ENCODE measurements around the gene HSFX3.
"Not testable (repeated sequence)": the region's sequence is repeated elsewhere in the genome, so short reads cannot be mapped to it uniquely, and the experiment has no call there.

Gene HSFX3, protein sequence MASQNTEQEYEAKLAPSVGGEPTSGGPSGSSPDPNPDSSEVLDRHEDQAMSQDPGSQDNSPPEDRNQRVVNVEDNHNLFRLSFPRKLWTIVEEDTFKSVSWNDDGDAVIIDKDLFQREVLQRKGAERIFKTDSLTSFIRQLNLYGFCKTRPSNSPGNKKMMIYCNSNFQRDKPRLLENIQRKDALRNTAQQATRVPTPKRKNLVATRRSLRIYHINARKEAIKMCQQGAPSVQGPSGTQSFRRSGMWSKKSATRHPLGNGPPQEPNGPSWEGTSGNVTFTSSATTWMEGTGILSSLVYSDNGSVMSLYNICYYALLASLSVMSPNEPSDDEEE

DNA sequence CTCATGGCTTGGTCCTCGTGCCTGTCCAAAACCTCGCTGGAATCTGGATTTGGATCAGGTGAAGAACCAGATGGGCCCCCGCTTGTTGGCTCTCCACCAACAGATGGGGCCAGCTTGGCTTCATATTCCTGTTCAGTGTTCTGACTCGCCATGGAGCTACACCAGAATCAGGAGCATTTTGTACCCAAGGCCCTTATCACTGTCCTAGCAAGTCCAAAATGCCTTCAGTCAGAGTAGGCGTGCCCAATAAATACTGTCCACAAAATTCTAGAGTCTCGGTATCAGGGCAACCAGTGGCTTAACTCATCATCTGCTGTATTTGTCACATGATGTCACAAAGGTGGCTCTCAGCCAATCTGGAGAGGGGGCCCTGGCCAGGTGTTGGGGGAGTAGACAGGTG is at the start of gene HSFX3:
Gene HSFX3 (minus strand): TSS at position 224 of the 400 bp plus-strand sequence. CDS start 72 bp downstream, at position 152.
- DNase-seq: not testable (repeated sequence)

DNA sequence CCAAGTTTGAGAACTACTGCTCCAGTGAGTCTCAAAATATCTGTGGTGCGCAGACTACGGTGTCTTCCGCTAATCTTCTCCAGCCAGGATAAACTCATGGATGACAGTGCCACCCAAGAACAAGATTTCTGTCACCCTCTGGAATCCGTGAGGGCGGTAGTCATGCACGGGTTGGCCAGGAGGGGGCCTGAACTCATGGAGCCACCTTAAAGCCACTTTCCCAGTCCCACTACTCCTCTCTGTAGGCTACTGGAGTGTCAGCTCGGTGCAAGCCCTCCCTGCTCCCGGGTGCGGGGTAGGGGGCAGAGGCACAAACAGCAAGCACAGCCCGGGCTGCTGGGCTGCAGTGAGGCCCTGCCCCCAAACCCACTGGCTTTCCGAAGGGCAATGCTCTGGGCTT is 48.9 kb upstream of the HSFX3 start:
- peak; percentile 0 for DNase-seq

DNA sequence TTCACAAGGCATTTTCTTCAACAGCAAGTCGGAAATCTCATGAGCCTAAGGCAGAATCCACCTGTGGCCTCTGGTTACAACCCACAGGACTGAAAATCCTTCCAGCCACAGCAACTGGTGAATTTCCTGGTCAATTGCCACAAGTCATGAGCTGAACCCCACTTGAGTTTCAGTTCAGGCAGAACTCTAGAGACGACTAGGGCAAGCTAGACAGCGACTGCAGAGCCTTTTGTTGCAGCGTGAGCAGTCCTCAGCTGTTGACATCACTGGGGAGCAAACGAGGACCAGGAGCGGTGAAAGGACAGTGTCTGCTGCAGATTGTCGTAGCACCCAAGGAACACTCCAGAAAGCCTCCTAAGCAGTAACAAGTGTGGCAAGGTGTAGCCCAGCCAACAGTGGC is 46.2 kb upstream of the HSFX3 start:
- DNase-seq: not testable (repeated sequence)

DNA sequence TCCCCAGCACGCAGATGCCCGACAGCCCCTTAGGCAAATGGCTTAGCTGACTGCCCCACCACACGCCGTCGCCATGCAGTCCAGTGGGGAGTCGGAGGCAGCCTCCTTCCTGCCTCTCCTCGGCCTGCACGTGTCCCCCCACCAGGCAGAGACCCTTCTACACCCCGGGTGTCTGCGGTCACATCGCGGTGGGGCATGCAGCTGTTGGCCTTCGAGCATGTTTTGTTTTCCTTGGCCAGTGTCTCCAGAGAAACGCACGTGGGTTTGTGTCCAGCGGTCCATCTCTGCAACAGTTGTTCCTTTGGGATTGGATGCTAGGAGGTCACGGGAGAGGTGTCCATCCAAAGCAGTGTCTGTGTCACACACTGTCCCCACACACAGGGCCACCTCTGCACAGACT is 45.5 kb upstream of the HSFX3 start, which contains the start of gene HSFX2:
Gene HSFX2 (minus strand): TSS at position 101 of the 400 bp plus-strand sequence. CDS start 614 bp downstream, outside the sequence.
- DNase-seq: not testable (repeated sequence)

DNA sequence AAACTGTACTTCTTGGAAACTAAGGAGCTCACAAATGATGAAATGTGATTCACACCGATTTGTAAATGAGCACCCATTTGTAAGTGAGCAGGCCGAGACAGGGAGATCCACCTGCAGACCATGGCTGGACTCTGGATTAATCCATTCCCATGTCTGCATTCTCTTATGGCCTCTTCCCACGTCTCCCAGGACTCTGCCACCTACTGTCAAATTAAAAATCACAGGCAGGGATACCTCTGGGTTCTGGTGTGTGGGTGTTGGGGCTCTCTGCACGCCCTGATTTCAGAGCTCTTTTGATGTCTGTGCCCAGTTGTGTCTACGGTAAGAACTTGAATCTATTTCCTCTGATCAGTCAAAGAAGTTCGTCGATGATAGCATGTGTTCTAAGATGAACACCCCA is 41.3 kb upstream of the HSFX3 start:
- DNase-seq: not testable (repeated sequence)

DNA sequence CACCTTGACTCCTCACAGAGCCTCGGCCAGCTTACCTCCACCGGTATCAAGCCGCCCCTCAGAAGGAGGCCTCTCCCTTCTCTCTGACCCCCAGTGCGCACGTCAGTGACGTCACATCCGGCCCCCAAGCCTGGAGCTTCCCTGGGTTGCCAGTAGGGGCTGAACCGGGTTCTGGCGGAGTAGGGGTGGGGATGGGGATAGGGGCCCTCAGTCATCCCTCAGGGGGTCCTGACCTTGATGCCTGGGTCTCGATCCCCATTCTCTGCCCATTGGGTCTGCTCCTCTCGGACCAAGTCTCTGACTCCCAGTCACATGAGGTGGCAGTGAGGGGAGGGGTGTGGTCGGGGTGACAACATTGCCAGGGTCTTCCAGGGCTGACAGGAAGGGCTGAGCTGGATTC is 37.6 kb upstream of the HSFX3 start, which contains the start of gene MAGEA9B:
Gene MAGEA9B (minus strand): TSS at position 101 of the 400 bp plus-strand sequence. CDS start 4,280 bp downstream, outside the sequence.
- DNase-seq: not testable (repeated sequence)

DNA sequence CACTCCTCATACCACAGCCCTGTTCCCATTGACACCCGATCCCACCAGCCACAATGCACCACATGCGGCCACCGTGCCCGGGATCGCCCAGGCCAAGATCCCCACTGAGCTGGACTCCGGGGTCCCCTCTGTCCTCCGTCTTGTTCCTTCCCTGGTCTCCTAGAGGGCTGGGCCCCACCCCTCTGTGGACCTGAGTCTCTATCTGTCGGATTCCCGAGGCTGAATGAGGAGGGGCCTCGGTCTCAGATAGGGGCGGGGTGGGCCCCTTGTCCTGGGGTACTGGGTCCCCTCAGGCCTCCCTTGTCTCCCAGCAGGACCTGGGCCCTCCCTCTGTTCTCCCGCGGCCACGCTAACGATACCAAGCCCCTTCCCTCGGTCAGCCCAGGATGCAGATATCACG is 35.9 kb upstream of the HSFX3 start:
- DNase-seq: not testable (repeated sequence)

DNA sequence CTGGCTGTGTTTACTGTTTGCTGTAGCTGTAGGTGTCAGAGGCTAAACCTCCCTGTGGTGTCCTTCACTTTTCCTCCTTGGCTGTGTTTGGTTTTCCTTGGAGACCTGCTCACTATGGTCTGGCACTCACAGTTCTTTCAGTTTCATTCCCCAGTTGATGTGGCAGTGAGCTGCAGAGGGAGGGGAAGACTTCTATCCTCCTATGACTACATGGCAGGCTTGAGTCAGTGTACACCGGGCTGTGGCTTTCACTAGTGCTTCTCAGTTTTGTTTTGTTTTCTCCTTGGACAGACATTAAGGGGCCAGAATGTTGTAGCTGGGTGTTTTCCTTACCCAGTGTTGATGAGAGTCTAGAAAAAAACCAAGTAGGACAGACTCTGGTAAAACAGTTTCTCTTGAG is 23.7 kb upstream of the HSFX3 start:
- not testable (repeated sequence) for DNase-seq

DNA sequence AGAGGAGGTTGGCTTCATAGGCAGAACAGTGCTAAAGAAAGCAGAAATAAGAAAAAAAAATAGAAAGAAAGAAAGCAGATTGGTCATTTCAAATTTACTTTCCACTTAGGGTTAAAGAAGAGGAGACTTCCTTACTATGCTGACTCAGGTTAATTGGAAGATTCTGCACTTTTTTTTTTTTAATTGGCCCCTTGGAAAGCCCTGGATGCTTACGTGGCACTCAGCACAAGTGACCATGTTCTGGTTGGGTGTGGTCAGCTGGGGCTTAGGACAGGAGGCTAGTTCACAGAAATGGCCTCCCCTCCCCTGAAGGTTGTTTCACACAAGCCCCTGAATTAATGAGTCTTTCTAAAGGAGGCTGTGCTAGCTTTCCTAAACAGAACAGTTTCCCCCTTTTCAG is 23.0 kb upstream of the HSFX3 start:
- DNase-seq: no peak

DNA sequence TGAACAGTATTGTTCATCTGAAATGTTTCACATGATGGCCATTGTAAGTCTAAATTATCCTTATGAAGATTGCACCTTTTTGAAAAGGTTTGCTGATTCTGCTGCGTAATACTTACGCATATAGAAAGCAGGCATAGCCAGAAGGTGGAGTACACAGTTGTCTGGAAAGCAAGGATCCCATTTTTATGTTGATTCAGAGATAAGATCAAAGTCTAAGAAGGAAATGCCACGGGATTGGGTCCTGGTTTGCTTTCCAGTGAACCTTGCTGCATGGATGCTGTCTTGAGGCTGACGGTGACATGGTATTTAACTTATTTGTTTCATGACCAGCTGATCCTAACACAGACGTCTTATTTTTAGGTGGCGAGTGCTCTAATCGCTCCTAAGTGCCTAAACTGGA is 22.0 kb upstream of the HSFX3 start:
- no peak for DNase-seq

DNA sequence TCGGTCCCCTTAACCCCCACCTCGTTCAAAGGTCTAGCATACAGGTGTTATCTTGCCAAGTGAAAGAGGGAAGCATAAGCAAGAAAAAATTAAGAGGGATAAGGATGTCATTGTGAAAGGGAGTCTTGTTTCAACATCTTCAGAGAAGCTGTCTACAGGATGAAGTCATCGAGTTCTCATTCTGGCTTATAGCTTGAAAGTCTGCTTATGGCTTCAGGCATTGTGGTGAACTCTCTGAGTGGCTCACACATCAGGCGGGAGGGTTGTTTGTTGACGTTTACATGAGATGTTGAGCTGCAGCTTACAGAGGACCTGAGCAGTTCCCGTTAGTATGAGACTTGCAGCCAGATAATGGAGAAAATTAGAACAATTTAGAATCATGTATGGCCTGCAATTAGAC is 20.9 kb upstream of the HSFX3 start:
- DNase-seq: no peak

DNA sequence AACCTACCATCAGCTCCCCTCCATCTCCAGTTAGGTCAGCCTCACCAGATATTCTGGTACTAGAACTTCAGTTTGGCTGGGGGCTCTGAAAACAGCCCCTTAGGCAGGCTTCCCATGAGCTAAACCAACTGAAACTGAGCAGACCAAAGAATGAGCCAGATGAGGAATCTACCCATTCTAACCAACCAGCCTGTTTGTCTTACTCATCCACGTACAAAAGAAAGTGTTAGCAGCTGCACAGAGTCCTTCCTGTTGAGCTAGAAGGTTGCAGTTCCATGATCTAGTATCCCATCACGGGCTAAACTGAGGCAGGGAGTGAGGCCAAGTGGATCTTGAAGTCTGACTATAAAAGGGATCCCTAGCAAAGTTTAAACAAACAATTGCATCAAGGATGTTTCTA is 20.0 kb upstream of the HSFX3 start:
- no peak for DNase-seq

DNA sequence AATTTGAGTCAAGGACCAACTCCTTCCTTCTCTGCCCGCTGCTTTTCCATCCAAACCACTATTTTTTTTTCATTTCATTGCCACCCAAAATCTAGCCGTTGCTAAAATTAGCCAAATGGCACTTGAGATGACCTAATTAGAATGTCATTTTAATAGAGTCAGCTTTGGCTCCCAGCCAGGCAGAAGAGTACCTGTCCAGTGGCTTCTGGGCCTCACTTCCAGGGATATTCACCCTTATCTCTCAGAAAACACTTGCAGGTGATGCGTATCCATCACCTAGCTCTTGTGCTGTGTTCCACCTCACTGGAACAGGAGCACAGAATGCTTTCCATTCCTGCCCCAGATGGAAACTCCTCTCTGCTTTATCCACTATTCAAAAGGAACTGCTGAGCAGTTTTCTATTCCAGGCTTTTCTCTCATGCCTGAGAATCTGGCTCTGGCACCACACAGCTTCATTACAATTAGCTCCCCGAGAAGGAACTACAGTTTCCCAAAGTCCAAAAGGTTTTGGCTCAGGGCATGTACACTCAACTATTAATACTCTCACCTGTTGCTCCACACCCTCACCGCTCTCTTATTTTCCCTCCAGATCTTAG is 19.1 kb upstream of the HSFX3 start:
- no peak for DNase-seq

DNA sequence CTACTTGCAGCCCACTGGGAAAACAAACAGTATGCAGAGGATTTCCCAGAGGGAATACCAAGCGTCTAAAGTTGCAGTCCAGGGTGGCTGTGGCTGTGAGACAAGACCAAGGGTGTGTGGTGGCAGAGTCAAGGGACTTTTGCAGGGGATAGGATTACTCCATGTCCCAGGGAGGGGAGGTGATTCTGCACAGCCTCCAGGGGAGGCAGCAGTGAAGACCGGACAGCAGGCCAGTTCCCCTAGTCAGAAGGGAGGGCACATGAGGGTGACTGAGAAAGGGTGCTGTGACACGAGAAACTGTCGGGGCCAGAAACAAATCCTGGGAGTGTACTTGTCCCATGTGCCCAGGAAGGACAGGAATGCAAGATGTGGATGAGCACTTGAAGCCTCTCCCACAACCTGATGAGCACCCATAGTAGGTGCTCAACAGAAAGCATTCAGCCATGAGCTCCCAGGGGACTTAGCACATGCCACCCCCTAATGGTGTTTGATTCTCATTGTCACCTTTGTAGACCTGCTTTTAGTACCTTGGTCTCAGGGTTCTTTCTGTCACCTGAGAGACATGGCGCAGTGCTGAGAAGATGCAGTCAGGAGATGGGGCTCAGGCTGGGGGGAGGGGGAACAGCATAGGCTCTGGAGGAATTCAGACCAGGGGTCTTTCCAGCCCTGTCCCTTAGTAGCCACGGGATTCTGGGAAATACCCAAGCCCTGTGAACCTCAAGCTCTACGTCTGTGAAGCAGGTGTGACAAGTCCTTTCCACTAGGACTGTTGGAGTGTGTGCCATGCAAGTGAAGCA is 18.1 kb upstream of the HSFX3 start:
- DNase-seq: no peak

DNA sequence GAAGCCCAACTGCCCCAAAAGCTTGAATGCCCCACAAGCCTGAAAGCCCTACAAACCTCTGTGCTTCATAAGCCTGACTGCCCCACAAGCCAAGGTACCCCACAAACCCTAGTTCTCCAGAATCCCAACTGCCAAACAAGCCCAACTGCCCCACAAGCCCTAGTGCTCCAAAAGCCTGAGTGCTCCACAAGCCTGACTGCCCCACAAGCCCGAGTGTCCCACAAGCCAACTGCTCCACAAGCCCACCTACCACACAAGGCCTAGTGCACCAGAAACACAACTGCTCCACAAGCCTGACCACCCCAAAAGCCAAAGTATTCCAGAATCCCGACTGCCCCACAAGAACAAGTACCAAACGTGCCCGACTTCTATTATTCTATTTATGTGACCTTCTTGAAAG is 13.6 kb upstream of the HSFX3 start:
- no peak for DNase-seq

DNA sequence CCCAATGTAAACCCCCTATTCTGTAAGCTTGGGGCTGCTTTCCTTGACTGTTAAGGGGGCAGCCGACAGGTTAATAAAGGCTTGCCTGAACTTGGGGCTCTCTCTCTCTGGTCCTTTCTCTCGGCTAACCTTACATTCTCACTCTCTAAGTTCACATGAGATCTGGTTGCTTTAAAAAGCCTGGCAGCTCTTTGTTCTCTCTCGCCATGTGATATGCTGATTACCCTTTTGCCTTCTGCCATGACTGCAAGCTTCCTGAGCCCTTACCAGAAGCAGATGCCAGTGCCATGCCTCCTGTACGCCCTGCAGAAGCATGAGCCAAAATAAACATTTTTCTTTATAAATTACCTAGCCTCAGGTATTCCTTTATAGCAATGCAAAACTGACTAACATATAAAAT is 5.5 kb upstream of the HSFX3 start:
- not testable (repeated sequence) for DNase-seq

DNA sequence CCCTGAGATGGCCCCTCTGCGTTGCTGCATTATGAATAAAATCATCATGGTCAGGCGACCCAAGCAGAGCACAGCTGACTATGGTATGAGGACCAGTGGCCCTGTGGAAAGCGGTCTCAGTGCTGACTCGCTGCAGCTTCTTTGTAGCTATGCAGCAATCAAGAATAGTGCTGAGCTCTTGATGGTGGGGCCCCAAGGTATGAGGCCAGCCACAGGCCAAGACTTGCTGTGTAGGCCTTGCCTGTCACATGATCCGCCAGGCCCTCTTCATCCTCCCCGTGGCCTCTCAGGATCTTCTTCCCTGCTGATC is 2.2 kb upstream of the HSFX3 start:
- not testable (repeated sequence) for DNase-seq

DNA sequence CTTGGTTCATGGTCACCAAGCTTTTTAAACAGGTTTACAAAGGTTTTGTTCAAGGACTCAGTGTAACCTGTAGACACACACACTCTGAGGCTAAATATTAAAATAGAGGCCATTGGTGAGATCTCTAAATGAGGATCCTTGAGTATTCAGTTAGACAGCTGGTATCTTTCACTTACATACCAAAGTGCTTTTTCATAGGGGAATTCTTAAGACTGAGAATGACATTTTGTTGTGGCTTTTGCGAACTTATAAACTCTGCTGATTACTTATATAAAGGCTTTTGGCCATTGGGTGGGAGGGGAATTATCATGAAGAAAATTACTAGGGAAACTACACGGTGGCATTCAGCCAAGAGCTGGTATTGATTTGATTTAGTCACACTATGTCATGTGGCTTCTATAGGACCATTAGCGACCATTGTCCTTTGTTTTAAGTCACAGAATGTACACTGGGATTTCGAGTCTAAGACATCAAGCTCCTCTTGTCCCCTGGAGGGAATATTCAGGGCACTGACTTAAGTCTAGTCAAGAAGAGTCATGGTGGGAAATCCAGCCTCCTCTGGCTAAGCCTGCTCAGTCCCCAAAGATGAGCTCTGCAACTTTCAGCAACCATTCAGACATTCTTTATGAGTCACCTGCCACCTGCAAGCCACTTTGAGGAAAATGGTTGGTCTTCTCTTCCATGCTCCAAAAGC is 1.7 kb upstream of the HSFX3 start:
- not testable (repeated sequence) for DNase-seq

DNA sequence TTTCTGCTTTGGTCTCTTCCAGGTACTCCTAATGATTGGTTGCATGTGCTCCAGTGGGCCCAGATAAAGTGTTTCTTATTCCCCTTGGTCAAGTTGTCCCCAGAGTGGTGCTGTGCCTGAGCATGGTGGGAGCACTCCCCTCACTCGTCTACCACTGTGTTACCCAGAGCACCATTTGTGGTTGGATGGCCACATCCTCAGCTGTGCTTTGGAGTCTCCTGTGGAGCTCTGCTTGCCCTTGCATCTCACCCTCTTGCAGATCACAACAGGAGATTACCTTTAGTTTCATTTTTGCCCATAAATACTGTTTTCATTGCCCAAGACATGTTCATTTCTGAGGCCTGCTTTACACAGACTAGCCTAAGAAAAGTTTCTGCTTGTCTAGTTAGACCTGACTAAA is 730 bp upstream of the HSFX3 start:
- DNase-seq: not testable (repeated sequence)

DNA sequence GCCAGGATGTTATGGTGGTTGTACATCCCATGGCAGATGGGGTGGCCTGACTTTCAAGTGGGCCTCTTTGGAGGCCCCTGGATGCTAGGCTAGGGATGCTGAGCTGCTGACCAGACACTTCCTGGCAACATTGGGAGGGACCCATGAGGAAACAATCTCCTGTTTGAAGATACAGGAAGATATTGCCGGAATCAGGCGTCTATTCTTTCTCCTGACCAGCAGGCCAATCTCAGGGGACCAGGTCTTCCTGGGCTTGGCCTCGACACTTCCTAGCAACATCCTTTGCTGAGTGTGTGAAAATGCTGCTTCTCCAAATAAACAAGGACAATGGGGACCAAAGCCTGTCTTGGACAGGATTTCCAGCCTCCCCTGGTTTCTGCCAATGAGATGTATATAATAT is 1.9 kb downstream of the HSFX3 start:
- DNase-seq: not testable (repeated sequence)

DNA sequence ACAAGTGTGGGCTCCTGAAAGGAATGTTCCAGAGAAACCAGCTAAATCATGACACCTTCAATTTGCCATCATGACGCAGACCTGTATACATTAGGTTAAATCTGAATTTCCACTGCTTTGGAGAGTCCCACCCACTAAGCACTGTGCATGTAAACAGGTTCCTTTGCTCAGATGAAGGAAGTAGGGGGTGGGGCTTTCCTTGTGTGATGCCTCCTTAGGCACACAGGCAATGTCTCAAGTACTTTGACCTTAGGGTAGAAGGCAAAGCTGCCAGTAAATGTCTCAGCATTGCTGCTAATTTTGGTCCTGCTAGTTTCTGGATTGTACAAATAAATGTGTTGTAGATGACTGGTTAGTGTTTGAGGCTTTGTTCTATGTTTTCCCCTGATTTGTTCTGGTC is 2.8 kb downstream of the HSFX3 start:
- not testable (repeated sequence) for DNase-seq

DNA sequence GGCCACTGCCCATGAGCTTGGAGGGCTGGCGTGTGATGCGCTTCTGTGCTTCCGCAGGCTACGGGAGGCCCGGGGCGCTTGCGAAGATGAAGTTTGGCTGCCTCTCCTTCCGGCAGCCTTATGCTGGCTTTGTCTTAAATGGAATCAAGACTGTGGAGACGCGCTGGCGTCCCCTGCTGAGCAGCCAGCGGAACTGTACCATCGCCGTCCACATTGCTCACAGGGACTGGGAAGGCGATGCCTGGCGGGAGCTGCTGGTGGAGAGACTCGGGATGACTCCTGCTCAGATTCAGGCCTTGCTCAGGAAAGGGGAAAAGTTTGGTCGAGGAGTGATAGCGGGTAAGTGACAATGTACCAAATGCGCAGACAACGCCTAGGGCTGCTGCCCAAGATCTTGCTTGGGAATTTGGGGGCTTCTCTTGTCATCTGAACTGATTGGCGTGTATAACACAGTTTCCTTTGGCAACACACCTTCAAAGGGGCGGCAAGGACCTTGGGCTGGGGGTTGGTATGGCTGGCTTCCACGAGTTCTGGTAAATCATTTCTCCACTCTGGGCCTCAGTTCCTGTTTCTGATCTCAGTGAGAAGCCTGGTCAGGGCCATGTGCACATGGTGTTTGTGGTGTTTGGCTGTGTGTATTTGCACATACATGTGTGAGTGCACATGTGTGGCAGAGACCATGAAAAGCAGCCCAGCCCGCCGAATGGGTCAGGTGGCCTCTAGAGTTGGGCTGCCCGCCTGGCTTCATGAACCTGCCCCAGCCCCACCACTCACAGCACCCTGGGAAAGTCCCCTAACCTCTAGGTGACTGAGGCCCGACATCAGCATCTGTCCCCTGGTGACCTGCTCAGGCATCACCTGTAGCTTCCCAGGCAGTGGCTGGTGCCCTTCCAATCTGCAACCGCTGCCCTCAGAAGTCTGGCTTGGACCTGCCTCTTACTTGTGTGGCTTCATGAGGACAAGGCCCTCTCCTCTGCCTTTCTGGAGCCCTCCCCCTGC is 3.9 kb downstream of the HSFX3 start:
- not testable (repeated sequence) for DNase-seq

Data from stimulated activated CD4-positive, alpha-beta T cell treated with anti-CD3 and anti-CD28 coated beads, Interleukin-12 subunit alpha, Interleukin-12 subunit beta, amount 100 ng/mL, for 4 hours (primary cell).